GM18951 (cell line): Measurements from ENCODE around the gene MEF2C.

Source experiments
- POLR2A ChIP-seq: IDR thresholded peaks from 4 replicates; pipeline ENCODE4 v1.6.1; 2011; ENCODE audit warnings: mild to moderate bottlenecking; ENCODE audit not compliant: insufficient read length, insufficient read depth; ENCODE audit errors: extremely low read depth
- in situ Hi-C: fragments of 300-500 bp; cut with MboI; formaldehyde crosslinking; loops from one replicate; pipeline ENCODE4 v1.12.0; 2022; ENCODE audit warnings: low sequenced_read_pairs, mixed read lengths, inconsistent platforms; ENCODE audit not compliant: unreplicated experiment

Gene MEF2C

GRCh38 chr5:88824141-88824540, 58.8 kb downstream of the MEF2C start:
- in situ Hi-C loops = no loop called here
- no peak for TF ChIP-seq POLR2A

DNA sequence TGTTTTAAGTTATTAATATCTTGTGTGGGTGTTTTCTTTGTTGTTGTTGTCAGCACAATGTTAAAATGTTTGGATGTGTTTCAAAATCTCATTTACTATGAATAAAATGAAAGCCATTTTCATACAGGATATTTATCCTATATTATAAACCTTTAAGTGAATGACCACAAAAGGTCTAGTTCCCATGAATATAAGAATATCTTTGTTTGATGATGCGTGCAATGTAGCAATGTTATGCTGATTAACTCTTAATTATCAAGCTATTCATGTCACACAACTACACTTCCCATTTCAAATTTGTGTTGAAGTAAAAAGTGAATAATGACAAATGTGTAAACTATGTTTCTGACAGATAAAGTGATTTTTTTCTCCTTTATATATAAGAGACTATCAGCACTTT, 59.8 kb downstream of the MEF2C start:
- TF ChIP-seq POLR2A = no peak
- in situ Hi-C loops = no loop called here

DNA sequence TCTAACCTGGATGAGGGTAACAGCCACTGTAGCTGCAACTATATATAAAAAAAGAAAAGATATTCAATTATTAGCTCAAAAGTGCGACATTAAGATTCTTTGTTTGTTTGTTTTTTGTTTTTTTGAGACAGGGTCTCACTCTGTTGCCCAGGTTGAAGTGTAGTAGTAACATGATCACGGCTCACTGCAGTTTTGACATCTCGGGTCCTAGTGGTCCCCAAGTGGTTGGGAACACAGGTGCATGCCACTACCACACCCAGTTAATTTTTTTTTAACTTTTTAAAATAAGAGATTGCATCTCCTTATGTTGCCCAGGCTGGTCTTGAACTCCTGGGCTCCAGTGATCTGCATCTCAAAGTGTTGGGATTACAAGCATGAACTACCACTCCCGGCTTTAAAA, 61.8 kb downstream of the MEF2C start:
- in situ Hi-C loops = no loop called here
- no peak for TF ChIP-seq POLR2A

DNA sequence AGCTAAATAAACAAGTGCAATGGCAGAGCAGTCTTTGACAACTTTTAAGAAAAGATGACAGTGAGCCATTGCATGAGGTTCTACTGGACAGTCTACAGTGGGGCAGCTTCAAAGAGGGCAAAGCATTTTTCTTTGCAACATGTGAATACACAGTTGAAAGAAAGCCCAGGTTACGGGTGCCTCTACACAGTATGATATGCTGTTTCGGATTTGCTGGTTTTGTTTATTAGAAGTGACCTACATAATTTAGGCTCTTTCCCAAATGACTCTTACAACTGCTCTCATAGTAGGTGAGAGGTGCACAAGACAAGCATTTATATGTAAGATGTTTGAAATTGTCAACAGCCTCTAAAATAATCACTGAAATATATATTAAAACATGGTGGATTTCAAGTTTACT, 62.4 kb downstream of the MEF2C start:
- TF ChIP-seq POLR2A = no peak
- in situ Hi-C loops = no loop called here

DNA sequence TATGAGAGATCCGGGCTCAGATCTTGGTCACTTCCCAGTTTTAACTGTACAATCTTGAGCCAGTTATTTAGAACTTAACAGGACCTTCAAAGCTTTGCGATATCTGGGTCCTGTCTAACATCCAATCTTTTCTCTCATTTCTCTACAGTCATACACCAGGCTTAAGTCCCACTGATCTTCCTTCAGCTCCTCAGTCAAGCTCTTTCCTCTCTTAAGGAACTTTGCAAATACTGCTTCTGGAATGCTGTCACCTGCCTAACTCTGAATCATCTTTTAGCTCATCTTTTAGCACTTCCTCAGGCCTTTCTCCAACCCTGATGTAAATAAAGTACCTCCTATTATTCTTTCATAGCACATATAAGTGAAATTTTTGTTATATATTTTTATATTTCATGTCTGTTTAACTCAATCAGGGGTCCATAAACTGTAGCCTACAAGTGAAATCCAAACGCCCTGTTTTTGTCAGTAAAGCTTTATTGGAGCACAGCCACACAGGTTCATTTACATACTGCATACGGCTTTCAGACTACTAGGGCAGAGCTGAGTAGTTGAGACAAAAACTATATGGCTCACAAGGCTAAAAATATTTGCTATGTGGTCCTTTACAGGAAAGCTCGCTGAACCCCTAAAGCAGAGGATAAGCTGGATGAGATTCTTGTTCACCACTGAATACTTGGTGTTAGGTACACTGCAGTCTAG, 63.5 kb downstream of the MEF2C start:
- TF ChIP-seq POLR2A = no peak
- in situ Hi-C loops = loop anchor here (10.0 kb wide), 1 partner anchor 75 kb away; no protein-coding TSS in a partner anchor

DNA sequence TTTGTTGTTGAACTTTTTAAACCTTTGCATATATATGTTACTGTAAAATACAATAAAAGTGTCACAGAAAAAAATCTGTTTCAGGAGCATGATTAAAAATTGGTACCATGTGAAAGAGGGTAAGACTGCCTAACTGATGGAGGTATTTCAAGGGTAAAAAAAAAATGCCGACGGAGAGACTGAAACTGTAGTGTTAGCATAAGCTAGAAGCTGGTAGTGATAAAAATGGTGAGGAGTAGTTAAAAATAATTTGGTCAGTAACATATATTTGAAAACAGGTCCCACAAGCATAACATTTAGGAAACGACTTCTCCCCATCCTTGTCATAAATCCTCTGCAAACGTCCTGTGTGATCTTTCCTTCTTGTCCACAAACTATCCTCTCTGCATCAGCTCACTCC, 64.7 kb downstream of the MEF2C start:
- in situ Hi-C loops = loop anchor here (10.0 kb wide), 1 partner anchor 73 kb away; no protein-coding TSS in a partner anchor
- no peak for TF ChIP-seq POLR2A

DNA sequence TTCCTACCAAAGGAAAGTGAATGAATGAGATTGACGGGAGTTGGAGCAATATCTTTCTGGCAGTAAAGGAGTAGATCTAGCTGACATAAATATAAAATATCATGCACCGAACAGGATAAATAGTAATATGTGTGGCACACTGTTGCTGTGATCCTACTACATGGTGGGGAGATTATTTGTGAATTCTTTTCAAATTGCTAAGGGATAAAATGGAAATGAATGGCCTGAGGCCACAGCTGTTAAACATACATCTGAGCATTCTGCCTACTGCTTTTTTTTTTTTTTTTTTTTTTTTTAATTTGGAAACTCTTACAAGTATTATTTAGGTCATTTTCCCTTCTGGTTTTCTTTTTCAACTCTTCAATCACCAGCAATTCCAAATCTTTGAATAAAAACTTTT, 66.8 kb downstream of the MEF2C start:
- in situ Hi-C loops = loop anchor here (10.0 kb wide), 1 partner anchor 71 kb away; no protein-coding TSS in a partner anchor
- no peak for TF ChIP-seq POLR2A

GRCh38 chr5:88815050-88815789, 67.8 kb downstream of the MEF2C start:
- in situ Hi-C loops = loop anchor here (10.0 kb wide), 1 partner anchor 70 kb away; no protein-coding TSS in a partner anchor
- no peak for TF ChIP-seq POLR2A

DNA sequence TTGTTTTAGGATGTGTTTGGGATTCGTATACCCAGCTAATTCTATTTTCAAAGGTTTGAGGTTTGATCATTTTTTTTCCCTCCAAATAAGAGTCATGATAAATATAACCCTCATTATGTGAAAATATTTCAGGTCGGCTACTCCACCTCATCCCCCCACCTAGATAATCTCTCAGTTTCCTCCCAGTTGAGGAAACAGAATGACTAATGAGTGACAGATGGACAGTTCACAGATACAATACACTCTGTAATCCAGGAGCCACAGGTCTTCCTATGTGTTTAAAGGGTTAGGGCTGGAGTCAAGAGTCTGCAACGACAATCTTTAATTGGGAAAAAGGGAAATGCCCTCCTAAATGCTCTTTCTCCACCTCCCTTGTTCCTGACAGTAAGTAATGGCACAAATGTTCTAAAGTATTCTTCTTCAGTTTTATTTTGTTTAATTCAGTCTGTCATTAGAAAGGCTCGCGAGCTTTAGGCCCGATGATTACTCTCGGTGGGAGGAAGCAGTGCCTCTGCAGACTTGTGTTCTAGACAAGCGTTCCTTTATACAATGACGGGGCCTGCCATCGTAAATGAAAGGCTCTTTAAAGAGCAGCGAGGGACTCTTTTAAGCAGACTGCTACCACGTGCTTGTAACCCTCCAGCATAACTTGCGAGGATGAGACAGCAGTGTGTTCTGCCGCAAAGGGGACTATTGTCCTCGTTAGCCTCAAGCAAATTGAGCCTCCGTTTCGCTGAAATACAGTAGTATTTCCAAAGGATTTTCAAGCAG, 69.0 kb downstream of the MEF2C start:
- TF ChIP-seq POLR2A = no peak
- in situ Hi-C loops = loop anchor here (10.0 kb wide), 1 partner anchor 69 kb away; no protein-coding TSS in a partner anchor

- no peak for TF ChIP-seq POLR2A
- in situ Hi-C loops = loop anchor here (10.0 kb wide), 1 partner anchor 68 kb away; no protein-coding TSS in a partner anchor
Observed at GRCh38 chr5:88813244-88813643, 69.7 kb downstream of the MEF2C start.

DNA sequence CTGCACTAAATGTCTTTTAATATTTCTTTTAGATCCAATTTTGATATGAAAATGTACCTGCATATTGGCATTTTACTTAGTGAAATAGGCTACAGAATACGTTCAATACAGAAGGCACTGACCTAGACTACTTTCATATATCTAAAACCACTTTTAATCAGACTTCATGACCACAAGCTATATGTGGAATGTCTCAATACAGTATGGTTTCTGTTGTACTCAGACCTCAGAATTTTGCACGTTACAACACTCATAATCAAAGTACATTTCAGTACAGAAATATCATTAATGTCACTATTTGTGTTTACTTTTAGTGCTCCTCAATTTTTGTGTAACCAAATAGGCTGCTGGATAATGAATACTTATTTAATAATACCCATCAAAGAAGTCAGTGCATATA, 74.8 kb downstream of the MEF2C start:
- in situ Hi-C loops = no loop called here
- TF ChIP-seq POLR2A = no peak

GRCh38 chr5:88807327-88807726, 75.7 kb downstream of the MEF2C start:
- in situ Hi-C loops = no loop called here
- no peak for TF ChIP-seq POLR2A

DNA sequence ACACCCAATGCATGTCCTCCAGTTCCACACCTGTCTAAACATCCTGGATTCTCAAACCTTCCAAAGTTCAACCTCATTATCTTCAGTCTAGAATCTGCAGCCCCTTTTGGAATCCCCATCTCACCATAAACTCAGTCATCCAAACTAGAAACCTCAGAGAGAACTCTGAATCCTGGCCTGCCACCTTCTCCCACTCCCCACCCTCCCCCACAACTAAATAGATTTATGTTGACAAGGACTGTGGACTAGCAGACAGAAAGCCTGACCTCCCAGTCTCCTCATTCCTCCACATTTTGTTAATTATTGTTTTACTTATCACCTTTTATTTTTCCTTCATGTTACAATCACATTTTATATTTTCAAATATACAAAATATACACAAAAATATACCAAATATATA, 76.6 kb downstream of the MEF2C start:
- TF ChIP-seq POLR2A = no peak
- in situ Hi-C loops = no loop called here
